HG03097 (cell line): ENCODE measurements around the gene TGM3.

Experiments used
- ATAC-seq: cut with Tn5 transposase; IDR thresholded peaks from one replicate; pipeline ENCODE4 v1.9.1; 2021; ENCODE audit not compliant: unreplicated experiment, low FRiP score

TGM3 gene

DNA sequence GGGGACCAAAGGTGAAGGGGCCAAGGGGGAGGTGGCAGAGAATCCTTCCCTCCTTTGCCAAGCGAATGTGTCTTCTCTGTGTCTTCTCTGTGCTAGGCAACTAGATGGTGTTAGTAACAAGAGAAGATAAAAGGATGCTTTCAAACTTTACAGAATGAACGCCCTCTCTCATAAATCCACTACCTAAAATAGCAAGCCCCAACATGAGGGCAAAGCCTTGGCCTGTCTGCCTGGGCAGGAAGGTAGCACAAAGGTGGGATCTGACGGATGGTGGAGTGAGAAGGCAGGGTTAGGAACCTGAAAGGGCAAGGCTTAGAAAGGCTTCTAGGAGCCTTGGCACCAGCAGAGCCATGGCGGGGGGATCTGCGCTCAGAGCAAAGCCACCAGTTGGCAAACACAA, 13.6 kb upstream of the TGM3 start:
- no peak for ATAC-seq

DNA sequence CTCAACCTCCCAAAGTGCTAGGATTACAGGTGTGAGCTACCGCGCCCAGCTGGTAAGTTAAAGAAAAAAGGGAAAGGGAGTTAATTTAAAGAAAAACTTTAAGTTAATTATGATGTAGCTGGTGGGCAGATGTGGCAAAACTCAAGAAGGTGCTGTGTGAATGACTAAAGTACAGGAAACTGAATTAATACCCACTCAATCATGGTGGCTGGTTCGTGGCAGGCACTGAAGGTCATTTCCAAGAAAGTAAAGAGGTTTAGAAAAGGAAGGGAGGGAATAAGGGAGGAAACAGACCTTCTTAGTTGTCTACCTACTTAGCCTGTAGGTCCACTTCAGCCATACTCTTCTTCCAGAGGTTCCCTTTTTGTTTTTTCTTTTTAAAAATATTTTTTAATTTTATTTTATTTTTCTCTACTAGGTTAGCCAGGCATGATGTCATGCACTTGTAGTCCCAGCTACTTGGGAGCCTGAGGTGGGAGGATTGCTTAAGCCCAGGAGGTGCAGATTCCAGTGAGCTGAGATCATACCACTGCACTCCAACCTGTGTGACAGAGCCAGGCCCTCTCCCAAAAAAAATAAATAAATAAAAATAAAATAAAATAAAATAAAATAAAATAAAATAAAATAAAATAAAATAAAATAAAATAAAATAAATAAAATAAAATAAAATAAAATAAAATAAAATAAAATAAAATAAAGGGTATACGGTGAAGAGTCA, 11.9 kb upstream of the TGM3 start:
- ATAC-seq: no peak

DNA sequence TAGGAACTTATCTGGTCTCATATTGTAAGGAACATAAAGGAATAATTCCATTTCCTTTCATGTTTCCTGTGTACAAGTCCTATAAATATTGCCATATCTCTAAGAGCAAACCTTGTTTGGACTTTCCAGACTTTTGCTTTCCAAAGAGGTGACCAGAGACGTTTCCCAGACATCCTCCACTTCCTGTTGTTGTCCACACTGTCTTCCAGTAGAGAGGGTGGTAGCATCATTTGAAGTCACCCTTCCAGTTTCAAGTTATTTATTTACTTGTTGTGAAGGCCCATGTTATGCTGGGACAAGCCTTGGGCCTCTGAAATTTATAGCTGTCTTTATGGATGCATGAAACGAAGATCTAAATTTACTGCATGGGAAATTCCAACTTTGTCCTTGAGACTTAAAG, 10.6 kb upstream of the TGM3 start:
- no peak for ATAC-seq

- no peak for ATAC-seq
These were observed 10.2 kb upstream of the TGM3 start for GRCh38 chr20:2285613-2286012.

GRCh38 chr20:2287504-2287903, 8.3 kb upstream of the TGM3 start:
- no peak for ATAC-seq

- ATAC-seq: no peak
These were observed 6.3 kb upstream of the TGM3 start for GRCh38 chr20:2289475-2289874.

- no peak for ATAC-seq
These were observed 5.3 kb upstream of the TGM3 start for GRCh38 chr20:2290486-2290885.

- ATAC-seq: no peak
These were observed 3.2 kb upstream of the TGM3 start for GRCh38 chr20:2292416-2293110.

GRCh38 chr20:2293486-2293885, 2.3 kb upstream of the TGM3 start:
- ATAC-seq: no peak

GRCh38 chr20:2293971-2294370, 1.8 kb upstream of the TGM3 start:
- ATAC-seq: no peak

GRCh38 chr20:2295286-2295685, 515 bp upstream of the TGM3 start:
- ATAC-seq: no peak

DNA sequence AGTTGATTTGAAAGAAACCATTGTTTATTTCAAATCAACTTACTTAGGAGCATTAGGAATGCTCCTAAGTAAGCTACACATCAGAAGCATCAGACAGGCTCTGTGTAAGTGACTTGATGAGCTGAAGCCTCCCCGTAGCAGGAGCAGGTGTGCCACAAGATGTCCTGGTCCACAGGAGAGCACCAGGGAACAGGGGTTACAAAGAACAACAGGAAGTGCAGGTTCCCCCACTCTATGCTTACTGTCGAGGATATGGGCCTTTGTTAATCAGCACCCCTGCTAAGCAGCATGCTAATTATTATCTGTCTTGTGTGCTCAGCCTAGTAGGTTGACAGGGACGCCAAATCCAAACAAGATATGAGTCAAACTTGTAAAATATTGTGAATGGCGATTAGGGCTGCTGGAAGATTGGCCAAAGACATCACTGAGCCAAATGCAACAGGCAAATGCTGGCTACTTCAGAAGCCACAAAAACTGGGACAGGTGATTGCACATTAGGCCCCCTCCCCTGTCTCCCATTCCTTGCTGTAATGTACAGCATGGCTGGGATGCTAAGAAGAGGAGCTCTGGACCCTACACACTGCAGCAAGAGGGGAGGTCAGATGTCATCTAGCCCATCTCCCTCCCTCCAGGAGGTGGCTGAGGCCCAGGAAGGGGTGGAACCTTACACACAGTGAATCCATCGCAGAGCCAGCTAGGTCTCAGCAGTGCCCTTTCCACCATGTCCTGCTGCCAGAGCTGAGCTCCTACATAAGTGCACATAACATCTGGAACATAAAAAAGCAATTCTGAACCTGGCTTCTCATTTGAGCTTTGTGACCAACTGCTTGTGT, 939 bp downstream of the TGM3 start:
- ATAC-seq: no peak

DNA sequence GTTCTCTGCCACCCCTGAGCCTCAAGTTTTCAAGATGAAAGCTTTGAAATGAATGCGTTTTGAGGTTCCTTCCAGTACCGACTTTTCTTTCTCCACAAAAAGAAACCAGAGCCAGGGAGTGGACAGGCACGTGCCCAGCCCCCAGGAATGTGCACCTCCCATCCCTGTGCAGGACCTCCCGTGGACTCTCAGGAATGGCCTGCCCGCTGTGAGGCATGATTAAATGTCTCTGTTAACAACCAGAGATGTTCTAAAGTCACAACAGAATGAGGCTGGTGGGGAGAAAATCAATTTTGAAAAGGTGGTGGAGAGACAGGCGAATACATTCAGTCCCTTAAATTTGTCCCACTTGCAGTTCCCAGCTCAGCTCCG, 1.5 kb downstream of the TGM3 start:
- no peak for ATAC-seq

DNA sequence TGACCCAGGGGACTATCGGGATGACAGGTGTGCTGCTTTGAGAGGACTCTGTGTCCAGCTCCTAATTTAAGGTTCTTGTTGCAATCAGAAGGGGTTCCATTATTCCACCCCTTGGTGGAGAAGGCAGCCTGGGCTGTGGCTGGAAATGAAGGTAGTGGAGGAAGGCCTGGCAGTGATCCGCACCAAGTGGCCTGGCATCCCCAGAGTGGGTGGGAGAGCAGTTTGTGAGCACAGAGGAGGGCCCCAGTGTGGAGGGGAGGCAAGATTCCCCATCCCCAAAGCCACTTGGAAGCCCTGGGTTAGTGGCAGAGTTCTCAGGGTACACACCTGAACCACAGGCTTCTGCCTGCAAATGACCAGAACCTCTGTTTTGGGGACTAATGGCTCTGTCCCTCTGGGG, 2.3 kb downstream of the TGM3 start:
- no peak for ATAC-seq

DNA sequence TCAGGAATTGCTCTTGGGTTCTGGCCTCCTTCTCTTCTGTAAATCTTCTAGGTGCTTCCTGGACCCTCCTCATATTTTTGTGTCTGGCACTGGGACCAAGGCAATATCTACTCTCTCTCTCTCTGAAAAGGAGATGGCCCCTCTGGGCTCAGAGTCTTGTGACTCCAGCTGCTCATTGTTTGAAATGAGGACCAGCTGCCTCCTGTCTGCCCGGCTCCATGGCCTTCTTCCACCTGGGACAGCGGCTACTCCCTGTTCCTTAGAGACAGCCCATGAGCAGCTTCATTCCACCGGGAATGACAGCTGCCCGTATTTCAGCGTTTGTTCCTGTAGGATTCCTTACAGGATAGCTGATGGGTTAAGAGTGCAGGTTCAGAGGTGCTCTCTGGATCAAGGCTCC, 2.9 kb downstream of the TGM3 start:
- ATAC-seq: no peak

- no peak for ATAC-seq
These were observed 3.5 kb downstream of the TGM3 start for GRCh38 chr20:2299301-2299700.

DNA sequence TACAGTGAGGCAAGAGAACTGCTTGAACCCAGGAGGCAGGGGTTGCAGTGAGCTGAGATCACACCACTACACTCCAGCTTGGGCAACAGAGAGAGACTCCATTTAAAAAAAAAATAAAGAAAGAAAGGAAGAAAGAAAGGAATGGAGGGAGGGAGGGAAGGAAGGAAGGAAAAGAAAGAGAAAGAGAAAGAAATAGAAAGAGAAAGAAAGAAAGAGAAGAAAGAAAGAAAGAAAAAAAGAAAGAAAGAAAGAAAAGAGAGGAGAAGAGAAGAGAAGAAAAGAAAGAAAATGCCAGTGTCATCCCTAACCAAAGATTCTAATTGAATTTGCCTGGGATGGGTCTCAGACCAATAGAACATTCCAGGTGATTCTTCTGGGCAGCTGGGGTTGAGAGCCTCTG, 4.2 kb downstream of the TGM3 start:
- ATAC-seq: no peak

- ATAC-seq: no peak
These were observed 4.6 kb downstream of the TGM3 start for GRCh38 chr20:2300420-2300819.

DNA sequence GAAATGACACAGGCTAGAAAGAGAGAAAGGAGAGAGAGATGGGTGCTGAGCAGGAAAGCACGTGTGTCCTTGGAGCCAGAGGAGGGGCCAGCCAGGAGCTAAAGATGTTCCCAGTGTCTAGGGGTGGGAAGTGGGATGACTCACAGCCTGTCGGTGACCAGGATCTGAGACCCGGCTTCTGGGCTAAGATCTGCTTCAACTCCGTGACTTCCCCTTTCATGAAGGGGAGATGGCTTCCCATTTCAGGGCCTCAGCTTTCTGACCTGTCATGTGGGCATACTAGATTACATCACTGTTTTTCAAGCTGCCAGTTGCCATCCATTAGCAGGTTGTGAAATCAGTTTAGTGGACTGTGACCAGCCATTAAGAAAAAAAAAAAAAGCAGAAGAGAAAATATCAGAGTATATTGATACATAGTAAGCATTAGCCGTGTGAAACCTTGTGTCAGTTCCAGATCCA, 5.4 kb downstream of the TGM3 start:
- ATAC-seq: no peak

GRCh38 chr20:2302384-2303060, 6.7 kb downstream of the TGM3 start:
- no peak for ATAC-seq

DNA sequence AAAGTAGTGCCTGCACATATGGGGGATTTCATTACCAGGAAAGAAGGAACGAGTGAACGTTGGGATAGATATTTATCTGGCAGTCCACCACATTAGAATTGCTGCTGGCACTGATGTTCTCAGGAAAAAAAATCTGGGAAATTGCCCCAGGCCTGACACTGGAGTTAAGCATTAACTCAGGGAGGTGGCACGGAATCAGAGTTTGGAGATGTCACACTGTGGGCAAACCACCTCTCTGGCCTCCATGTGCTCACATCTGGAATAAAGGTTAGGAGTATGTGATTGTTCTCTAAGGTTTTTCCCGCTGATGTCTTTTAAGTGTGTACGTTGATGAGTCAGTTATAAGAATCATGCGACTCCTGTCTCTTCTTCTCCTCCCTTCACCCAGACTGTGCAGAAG, 7.9 kb downstream of the TGM3 start:
- ATAC-seq: no peak
